Vagina (tissue), 2 donors: Measurements from ENCODE around the gene TADA2B.

Experiments
- CTCF ChIP-seq, 3 experiments: fragments of 450-650 bp in 2 of 3; fragments of 200-600 bp in 1 of 3; sonication (generic) in 1 of 3; IDR thresholded peaks; one replicate each; pipeline ENCODE4 v1.5.1; 2017 to 2019; ENCODE audit warnings: antibody characterized with exemption in 3 of 3, mild to moderate bottlenecking in 2 of 3, moderate library complexity in 2 of 3
- POLR2A ChIP-seq, 2 donors: fragments of 450-650 bp; IDR thresholded peaks; one replicate each; pipeline ENCODE4 v1.6.1; 2017; ENCODE audit warnings: antibody characterized with exemption in 2 of 2, mild to moderate bottlenecking in 2 of 2, moderate library complexity in 2 of 2
- POLR2AphosphoS5 ChIP-seq, 2 donors: sonication (generic); formaldehyde crosslinking; IDR thresholded peaks; one replicate each; pipeline ENCODE4 v1.9.0; 2017; ENCODE audit warnings: antibody characterized with exemption in 2 of 2, mild to moderate bottlenecking in 2 of 2, low read depth in 1 of 2; ENCODE audit not compliant: insufficient read depth in 1 of 2

- TF ChIP-seq CTCF (IDR thresholded peaks at IDR 0.05) (no peak), POLR2A (IDR thresholded peaks at IDR 0.05) (no peak), POLR2AphosphoS5 (IDR thresholded peaks at IDR 0.05; ENCODE audit: insufficient read depth in 1 of 2, low read depth in 1 of 2) (no peak)
Measured at GRCh38 chr4:7000421-7001176, 42.6 kb upstream of the TADA2B start.
